Measurements from ENCODE around the gene SFXN3.

The SFXN3 gene

DNA sequence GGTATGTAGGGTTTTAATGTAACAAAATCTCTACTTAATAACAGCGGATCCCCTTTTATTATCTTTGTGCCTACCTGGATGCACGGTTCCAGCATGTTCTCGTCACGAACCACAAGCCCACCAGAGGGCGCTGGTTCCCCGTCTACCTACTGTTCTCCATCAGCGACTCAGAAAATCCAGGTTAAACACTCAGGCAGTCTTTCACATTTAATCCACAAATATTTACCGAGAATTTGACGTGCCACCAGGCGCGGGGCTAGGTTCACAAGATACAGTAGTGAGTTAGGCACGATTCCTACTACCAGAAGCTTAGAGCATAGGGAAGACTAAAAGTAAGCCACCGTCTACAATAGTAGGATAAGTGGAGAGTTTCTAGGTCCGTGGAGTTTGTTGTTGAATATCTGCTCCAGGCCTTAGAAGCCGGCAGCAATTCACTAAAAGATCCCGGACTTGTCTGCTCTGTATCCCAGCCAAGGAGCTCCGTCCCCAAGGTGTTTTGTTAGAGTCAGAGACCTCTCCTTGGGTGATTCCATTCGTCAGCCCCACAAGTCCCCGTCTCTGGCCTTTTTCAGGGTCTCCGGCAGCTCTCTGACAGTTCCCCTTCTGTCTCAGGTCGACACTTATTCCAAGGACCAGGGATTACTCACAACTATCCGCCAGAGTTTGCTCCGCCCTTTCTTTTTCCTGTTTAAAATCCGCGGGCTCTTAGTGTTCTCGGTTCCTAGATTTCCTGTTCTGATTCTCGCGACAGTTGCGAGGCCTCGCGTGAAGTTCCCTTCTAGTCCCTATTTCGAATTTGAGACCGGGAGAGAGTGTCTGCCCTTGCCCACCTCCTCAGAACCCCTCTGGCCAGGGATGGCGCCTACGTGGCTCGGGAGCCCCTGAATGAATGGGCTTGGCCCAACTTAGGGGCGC lies 29.3 kb downstream of the SFXN3 start:
- peak; percentile 87 for DNase-seq (ENCODE audit: low read depth)

DNA sequence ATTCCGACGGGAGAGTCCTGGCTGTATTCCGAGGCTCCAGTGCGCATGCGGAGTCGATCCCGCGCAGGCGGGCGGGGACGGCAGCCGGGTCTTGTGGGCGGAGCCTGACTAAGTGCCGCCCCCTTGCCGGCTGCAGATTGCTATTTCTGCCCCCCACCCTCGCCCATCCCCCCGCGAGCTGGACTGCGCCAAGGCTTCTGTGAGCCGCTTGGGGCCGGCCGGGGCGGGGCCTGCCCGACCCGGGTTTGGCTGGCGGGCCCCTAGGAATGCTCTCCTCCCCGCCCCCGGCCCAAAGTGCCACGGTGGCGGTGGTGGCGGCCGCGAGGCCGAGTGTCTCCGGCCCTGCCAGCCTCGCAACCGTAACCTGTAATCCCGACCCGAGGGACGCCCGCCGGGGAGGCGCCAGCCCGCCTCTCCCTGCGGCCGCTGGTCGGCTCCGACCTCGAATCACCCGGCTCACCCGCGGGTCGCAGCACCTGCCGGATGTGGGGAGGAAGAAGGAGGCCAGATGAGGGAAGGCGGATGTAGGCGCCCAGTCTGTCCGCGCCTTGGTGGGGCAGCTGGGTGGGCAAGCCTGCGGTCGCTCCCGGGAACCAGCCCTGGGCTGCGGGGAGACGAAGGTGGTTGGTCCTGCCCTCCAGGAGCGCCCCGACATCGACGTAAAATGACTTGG lies 30.1 kb downstream of the SFXN3 start:
- peak; percentile 82 for DNase-seq (ENCODE audit: low read depth)

DNA sequence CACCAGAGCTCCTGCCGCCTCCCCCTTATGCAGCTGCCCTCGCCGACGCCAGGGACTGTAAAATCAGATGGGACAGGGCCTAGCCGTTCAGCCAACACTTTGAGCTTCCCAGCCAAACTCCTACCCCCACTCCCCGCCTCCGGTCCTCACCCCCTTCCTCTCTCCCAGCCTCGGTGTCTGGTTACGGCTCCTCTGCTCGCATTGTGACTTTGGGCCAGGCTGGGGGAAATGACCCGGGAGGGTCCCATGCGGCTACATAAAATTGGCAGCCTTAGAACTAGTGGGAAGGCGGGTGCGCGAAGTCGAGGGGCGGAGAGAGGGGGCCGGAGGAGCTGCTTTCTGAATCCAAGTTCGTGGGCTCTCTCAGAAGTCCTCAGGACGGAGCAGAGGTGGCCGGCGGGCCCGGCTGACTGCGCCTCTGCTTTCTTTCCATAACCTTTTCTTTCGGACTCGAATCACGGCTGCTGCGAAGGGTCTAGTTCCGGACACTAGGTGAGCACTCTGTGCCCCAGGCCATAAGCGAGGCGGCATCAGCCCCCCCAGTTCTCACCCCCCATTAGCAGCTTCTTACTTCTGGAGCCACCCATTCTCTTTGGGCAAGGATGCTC lies 30.7 kb downstream of the SFXN3 start, which contains the start of gene KAZALD1:
TSS of gene KAZALD1 (plus strand) at position 366 of the 608 bp plus-strand sequence. CDS start 604 bp downstream, outside the sequence.
- DNase-seq (ENCODE audit: low read depth) = no peak

DNA sequence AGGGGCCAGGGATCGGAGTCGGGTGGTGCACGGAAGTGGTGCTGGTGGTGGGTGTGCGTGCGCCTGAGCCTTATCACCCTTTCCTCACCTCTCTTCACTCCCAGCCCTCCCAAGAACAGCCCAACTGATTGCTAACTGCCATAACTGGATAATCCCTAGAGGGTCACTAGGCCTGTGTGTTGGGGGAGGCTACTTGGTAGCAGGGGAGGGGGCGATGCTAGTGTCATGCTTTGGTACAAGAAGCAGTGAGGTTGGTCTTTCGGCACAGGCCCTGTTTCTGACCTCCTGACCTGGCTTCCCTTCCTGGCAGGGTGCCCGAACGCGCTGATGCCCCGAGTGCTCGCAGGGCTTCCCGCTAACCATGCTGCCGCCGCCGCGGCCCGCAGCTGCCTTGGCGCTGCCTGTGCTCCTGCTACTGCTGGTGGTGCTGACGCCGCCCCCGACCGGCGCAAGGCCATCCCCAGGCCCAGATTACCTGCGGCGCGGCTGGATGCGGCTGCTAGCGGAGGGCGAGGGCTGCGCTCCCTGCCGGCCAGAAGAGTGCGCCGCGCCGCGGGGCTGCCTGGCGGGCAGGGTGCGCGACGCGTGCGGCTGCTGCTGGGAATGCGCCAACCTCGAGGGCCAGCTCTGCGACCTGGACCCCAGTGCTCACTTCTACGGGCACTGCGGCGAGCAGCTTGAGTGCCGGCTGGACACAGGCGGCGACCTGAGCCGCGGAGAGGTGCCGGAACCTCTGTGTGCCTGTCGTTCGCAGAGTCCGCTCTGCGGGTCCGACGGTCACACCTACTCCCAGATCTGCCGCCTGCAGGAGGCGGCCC lies 31.4 kb downstream of the SFXN3 start:
- DNase-seq (ENCODE audit: low read depth) = no peak

DNA sequence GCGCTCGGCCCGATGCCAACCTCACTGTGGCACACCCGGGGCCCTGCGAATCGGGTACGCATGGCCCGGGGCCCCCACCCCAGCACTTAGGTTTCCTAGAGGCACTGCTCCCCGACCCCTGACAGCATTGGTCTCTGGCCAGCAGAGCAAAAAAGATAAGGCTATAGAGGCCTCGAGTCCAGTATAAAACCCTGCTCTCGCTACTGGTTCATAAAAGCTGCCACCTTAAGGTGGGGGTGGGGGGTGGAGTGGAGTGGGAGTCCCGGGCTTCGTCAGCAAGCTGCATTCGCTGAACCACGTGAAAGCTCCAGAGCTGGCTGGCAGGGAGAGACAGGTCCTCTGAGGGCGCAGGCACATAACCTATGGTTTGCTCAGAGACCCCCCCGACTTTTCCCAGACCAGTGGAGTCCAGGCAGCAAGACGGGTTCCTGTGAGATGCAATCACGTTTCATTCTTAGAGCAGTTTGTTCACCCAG lies 32.1 kb downstream of the SFXN3 start:
- DNase-seq (ENCODE audit: low read depth) = no peak

DNA sequence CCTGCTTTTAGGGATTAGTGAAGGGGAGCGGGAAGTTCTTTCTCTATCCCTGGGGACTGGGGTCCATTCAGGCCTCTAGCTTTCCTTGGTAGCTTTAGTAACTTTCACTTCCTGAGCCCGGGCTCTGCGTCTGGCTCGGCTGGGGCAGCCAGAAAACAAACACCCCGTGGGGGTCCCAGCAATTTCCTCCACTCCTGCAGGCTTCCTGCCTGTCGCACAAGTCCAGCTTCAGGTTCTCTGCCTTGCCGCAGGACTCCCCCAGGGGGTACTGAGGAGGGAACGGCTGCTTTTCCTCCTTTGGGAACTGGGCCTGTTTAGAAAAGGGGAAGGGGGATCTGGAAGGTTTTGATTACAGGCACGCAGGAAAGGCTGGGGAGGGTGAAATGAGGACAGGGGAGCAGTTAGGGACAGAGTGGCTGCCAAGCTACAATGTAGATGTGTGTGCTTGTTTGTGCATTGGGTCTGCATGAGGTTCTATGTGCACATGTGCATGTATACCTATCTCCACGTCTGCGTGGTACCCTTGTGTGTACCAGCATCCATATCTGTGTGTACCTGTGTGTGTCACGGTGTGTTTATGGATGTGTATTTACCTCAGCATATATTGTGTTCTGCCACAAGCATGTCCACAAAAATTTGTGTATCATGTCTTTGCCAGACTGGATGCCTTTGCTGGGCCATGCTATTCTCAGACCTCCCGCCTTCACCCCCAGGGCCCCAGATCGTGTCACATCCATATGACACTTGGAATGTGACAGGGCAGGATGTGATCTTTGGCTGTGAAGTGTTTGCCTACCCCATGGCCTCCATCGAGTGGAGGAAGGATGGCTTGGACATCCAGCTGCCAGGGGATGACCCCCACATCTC lies 32.7 kb downstream of the SFXN3 start:
- no peak for DNase-seq (ENCODE audit: low read depth)

DNA sequence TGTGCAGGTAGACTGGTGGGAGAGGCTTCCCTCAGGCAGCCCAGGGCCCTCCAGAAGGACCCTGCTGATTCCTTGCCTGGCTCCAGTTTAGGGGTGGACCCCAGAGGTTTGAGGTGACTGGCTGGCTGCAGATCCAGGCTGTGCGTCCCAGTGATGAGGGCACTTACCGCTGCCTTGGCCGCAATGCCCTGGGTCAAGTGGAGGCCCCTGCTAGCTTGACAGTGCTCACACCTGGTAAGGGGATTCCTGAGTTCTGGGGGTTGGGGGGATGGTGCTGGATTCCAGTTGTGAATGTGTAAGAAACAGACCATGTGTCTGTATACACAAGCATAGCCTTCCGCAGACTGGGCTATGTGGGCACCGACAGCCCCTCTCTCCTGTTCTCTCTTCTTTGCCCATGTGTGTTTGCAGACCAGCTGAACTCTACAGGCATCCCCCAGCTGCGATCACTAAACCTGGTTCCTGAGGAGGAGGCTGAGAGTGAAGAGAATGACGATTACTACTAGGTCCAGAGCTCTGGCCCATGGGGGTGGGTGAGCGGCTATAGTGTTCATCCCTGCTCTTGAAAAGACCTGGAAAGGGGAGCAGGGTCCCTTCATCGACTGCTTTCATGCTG lies 33.5 kb downstream of the SFXN3 start:
- no peak for DNase-seq (ENCODE audit: low read depth)

DNA sequence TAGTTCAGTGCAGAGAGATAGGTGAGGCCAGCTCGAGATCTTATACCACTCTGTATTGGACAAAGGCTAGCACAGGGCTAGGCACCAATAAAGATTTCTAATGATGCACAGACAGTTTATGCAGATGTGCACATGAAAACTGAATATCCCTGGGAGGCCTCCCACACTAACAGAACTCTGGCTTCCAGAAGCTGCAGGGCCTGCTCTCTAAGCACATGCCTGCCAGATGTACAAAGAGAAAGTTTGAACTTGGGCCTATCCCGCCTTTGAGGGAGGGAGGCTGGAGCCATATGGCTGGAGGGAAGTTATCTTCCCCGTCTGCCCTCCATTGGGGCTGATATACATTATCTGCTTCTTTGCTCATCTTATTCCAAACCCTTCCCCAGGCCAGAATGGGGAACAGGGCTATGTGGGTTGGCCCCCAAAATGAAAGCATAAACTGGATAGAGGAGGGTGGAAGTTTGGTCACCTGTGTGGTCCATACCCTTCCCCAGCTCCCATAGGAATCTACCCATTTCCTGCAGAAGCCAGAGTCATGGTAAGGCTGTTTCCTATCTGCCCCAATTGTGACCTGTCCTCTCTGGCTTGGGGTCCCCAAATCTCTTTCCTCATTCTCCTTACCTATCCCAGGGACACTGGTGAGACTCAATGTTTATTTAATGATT lies 34.6 kb downstream of the SFXN3 start:
- DNase-seq (ENCODE audit: low read depth) = no peak

DNA sequence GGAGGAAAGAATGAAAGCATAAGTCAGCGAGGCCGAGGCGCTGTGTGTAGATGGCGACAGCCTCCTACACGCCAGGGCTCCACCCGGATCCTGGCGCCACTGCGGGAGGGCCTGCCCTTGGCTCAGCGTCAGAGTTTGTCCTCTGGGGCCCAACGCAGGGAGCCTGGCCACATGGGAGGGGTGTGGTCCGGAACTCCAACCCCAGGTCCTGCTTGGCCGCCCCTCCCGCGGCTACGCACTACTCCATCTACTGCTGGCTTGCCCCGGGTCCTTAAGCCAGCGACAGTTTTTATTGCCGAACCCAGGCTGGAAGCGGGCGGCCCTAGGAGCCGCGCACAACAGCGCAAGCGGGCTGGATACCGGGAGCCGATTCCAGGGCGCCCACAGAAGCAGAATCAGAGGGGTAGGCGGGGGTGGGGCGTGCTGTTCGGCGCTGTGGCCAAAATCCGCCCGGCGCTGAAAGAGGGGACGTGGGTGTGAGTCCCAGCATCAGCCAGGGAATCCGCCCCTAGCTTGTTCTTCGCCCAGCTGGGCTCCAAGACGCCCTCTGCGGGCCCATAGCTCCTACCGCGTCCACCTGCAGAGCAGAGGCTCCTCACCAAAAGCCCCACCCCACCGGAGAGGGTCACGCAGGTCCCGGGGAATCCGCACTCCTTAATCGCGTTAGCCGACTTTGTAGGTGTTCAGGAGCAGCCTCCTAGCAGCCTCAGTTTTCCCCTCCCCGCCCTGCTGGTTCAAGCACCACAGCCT lies 35.3 kb downstream of the SFXN3 start:
- no peak for DNase-seq (ENCODE audit: low read depth)

DNA sequence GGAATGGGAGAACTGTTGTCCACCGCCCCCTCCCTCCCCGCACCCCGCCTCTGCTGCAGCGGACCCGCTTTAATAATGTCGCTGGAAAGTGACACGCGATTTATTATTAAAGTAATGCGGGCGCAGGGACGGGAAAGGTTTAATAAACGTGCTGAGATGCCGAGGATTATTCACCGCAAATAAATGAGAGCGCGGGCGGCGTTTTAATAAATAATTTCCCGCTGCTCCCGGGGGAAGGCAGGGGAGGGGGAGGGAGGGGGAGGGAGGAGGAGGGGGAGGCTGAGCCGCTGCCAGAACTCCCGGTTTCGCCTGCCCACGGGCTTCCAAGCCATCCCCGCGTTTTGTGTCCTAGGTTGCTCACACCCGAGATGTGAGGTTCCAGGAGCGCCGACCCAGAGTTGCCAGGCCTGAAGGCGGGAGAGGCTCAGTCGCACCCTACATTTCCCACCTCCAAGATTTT lies 35.9 kb downstream of the SFXN3 start:
- DNase-seq (ENCODE audit: low read depth) = no peak

DNA sequence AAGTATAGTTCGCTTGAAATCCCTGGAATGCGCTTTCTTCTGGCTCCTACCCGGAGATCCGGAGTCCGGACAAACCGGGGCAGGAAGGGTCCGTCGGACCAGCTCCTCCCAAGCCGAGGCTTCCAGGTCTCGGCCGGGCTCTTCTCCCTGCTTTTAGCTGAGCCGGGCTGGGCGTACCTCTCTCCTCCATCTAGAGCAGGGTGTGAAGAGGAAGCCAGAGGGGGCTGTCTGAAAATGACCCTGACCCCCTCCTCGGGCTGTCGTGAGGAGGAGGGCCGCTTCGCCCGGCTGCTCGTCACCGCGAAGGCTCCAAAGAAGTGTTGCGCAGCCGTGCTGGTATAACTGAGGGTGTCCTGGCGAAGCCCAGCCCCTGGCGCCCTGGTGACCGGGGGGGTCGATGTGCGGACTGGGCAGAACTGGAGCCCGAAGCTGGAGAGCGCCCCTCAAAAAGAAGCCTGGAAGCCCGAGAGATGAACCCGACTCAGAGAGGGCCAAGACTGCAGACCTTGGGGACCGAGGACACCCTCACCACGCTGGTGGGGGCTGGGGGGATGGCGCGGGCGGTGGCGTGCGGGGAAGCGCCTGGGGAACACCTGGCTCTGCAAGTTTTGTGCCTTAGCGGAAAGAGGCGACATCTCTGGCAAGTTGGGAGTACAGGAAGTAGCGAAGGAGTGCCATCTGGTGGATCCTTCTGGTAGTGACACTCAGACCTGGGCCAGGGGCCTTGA lies 36.5 kb downstream of the SFXN3 start:
- DNase-seq (ENCODE audit: low read depth) = peak; percentile 40

DNA sequence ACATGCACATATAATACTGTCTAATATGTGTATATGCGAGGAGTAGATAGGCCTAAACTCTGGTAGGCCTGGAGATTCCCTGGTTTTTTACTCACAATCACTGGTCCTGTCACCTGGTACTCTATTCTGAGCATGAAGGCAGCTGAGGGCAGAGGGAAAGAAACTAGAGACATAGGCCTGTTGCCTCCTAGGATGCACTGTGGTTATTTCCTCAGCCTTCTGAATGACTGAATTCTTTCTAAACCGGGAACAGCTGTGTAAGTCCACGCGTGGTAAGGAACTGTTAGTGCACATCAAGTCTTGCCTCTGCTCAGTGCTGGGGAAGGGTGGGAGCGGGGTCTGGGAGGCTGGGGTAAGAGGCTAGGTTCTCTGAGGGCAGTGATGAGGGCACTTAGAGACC lies 38.4 kb downstream of the SFXN3 start:
- DNase-seq (ENCODE audit: low read depth) = no peak

DNA sequence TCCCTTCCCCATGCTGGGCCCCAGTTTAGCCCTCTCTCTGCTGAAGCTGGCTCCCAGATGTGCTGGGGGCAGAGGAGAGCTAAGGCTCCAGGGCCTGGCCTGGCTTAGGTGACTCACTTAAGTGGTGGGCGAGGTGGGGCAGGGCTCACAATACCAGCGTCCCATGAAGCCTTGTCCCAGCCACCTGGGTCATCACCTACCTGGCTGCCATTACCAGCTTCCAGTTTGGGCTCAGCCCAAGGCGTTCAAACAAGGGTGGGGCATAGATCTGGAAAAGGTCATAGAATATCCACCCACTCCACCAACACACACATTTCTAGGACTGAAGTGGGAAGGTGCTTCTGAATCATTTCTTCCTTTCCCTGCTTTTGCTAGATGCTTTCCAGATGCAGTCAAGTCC lies 39.1 kb downstream of the SFXN3 start:
- DNase-seq (ENCODE audit: low read depth) = no peak

DNA sequence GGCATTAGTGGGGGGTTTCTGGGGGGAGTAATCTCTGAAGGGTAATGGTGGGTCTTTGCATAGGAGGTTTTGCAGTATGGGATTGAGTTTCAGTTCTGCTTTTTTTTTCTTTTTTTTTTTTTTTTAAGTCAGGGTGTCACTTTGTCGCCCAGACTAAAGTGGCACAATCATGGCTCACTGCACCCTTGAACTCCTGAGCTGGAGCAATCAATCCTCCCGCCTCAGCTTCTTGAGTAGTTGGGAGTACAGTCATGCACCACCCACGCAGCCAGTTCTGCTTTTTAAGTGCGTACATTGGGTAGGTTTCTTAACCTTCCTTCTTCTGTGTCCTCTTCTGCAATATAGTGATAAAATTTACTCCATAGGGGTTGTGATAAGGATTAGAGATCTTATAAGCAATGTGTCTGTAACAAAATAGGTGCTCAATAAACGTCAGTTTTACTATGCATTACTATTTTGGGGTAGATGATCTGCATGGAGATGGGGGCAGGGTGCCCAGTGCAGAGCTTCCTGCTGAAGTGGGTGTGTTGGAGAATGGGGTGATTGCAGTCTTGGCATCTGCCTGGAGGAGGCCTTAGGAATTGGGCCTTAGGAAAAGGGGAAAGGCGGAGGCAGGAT lies 40.3 kb downstream of the SFXN3 start:
- DNase-seq (ENCODE audit: low read depth) = no peak

DNA sequence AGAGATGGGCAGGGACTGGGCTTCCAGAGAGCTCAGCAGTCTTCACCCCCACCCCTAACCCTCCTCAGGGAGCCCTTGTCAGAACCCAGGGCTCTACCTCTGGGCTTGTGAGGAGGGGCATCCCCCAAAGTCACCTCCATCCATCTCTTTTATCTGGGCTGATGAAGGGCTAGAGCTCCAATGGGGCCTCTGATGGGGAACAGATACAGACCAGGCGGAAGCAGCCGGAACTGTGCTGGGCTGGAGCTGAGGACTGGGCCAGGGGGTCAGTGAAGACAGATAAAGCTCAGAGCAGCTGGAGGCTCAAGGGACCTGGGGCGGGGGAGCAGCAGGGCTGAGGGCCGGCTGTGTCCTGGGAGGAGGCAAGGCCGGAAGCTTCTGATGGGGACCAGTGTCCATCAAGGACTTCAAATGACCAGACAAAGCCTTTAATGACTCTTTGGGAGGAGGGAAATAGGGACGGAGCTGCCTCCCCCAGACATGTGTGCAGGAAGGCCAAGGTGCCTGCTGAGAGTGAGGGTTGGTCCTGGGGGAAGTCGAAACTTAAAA lies 40.9 kb downstream of the SFXN3 start:
- DNase-seq (ENCODE audit: low read depth) = no peak

DNA sequence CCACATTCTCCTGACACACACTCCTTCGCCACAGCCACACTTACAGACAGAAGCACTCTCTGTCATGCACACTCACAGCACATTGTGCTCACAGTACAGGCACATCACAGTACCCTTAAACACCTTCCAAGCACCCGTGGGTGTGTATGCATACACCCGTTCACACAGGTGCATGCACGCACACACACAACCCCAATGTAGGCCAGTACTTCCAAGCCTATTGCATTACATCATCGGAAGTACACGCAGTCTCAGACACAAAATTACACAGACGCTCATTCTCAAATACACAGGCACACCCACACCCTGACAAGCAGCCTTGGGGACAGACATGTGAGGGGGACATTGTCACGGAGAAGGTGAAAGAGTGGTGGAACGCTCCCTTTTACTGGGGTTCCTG lies 41.9 kb downstream of the SFXN3 start:
- no peak for DNase-seq (ENCODE audit: low read depth)

DNA sequence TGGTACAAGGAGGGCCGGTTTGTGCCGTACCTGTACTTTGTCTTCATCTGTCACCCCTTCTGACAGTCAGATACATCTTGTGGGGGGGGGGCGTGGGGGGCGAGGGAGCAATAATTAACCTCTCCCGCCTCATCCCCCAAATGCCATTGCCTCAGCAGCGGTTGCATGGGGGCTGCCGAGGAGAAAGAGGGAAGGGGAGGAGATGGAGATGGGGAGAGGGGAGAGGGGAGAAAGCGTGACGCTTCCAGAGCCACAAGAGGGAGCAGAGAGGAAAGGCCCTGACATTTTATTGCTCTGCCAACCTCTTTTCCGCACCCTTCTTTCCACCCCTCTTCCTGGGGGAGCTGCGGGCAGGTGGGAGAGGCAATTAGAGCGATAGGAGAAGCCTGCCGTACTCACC lies 42.6 kb downstream of the SFXN3 start:
- DNase-seq (ENCODE audit: low read depth) = no peak

DNA sequence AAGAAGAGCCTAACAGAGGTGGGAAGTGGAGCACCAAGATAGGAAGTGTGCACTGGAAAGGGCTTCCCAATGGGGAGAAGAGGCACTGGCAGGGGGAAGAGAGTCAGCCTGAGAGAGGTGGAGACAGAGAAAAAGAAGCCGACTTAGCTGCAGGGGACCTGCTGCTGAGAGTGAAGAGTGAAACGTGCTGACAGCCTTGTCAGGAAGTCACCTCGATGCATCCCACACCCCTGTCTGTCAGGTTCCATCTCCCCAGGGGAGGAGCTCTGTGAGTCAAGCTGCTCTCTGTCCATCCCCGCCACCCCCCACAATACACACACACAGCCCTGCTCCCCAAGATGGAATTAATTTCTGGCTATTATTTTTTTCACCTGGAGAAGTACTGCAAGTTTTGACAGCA lies 44.7 kb downstream of the SFXN3 start:
- DNase-seq (ENCODE audit: low read depth) = no peak

Measured in stimulated activated CD8-positive, alpha-beta memory T cell treated with anti-CD3 and anti-CD28 coated beads, Interleukin-15, amount 100 ng/mL, for 24 hours (primary cell).